NB4 (cell line): ENCODE data around the gene POLDIP2.

Experiments
- CTCF ChIP-seq: IDR thresholded peaks from one replicate; pipeline ENCODE4 v1.5.1; 2012; ENCODE audit warnings: low read depth, low read length
- MAX ChIP-seq: IDR thresholded peaks from 2 replicates; pipeline ENCODE4 v1.6.1; 2011; ENCODE audit warnings: low read depth, low read length

- TF ChIP-seq CTCF (no peak), MAX (no peak)
Measured at GRCh38 chr17:28324781-28325180, 32.5 kb downstream of the POLDIP2 start.
